Lung microvascular endothelial cell (primary cell): Measurements from ENCODE around the gene TBKBP1. TPM values are rescaled to one million over a fixed set of nuclear protein-coding genes. Genes with fewer than 3 reads are reported as not detected.
"Not testable (repeated sequence)": the region's sequence is repeated elsewhere in the genome, so short reads cannot be mapped to it uniquely, and the experiment has no call there.

Experiments
- DNase-seq, 2 donors: peaks; one replicate each; pipeline versions ENCODE4 v3.0.0 to v3.0.0-alpha.2; 2010; ENCODE audit warnings: low read depth in 2 of 2
- total RNA-seq: library from RNA; depleted of rRNA; stranded (reverse); fragments of >200 nt; gene quantifications from 2 replicates; pipeline ENCODE4 v1.2.1, GENCODE V29; 2014

The TBKBP1 gene
- total RNA-seq, 1 donor from 2014 or later = 5.6 TPM

DNA sequence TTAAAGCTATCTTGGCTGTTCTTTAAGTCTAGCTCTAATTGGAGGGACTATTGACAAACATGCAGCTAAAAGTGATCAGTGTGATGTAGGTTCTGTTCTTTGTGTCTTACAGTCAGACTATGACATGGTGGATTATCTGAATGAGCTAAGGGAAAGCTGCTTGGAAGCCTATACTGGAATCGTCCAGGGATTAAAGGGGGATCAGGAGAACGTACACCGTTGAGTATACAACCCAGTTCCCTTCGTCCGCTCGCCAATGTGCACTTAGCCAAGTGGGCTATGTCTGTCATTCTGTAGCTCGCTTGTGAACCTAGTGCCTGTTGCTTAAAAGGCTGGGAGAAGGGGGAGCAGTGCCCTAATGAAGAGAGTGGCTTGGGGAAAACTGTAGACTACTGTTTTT lies 15.8 kb upstream of the TBKBP1 start:
- no peak for DNase-seq

DNA sequence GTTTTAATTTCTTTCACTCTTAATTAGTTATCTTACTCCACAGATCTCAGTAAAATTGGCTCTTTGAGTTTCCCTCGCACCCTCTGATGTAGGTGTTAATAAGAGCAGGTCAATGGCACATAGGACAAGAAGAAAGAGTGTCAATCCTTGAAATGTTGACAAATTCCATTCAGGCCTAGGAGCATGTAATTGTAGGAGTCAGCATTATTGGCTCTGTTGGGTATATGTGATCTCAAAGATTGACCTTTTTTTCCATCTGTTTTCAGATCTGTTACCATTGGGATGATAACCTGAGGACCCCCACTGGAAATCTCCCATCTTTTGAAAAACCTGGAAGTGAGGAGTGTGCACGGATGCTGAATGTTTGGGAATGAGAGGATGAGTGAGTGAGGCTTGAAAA lies 11.8 kb upstream of the TBKBP1 start:
- no peak for DNase-seq

DNA sequence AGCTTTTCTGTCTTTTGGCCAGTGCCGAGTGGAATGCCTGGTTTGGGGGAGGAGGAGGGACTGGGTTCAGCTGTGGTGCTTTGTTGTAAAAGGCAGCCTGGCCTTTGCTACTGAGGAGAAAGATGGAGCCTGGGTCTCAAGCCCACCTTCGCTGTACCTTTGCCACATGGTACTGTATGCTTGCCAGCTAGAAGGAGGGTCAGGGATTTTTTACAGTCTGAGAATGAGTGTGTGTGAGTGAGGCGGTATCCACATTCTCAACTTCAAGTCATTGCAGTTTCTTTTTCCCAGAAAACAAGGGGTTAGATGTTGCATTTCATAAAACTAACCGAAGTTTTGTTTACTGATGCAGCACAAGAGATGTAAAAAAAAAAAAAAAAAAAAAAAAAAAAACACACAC lies 11.2 kb upstream of the TBKBP1 start:
- DNase-seq = not testable (repeated sequence)

DNA sequence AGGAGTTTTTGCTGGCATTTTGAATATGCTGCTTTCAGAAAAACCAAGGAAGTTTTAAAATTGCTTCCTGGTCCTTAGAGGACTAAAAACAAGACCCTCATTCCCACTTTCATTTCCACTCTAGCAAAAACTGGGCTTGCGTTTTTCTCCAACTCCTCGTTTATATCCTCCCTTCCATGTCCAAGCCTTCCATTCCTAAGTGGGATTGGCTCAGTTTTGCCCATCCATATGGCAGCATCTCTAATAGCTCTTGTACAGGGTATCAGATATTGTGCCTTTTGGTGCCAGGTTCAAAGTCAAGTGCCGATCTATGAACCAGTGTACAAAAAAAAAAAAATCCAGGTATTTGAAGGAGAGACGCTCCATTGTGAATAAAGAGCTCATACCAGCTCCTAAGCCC lies 9.9 kb upstream of the TBKBP1 start:
- no peak for DNase-seq

DNA sequence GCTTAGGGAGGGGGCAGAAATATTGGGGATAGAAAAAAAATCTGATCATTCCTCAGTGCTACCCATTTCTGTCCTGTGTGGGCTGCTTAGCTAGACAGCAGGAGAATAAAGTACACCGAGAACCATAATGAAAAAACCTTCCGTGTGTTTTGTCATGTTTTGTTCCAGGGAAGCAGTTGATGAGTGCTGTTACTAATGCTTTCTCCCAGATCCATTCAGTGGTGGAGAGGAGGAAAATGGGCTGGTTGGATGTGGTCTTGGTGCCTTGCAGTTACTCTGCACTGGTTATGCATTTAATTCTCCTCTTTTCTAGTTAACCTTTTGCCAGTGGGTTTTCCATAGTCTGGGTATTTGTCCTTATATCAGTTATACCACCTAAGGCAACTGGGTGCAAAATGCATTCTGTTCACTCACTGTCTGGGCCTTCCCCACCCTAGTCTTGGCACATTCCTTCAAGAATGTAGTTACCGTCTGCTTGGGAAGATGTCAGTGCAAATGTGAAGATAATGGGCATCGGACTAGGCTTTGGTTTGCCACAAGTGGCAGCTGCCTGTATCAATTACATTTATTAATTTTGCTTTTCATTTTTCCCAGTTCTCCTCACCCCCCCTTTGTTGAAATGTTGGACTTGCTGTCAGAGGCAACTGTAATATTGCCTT lies 9.3 kb upstream of the TBKBP1 start:
- DNase-seq = no peak

DNA sequence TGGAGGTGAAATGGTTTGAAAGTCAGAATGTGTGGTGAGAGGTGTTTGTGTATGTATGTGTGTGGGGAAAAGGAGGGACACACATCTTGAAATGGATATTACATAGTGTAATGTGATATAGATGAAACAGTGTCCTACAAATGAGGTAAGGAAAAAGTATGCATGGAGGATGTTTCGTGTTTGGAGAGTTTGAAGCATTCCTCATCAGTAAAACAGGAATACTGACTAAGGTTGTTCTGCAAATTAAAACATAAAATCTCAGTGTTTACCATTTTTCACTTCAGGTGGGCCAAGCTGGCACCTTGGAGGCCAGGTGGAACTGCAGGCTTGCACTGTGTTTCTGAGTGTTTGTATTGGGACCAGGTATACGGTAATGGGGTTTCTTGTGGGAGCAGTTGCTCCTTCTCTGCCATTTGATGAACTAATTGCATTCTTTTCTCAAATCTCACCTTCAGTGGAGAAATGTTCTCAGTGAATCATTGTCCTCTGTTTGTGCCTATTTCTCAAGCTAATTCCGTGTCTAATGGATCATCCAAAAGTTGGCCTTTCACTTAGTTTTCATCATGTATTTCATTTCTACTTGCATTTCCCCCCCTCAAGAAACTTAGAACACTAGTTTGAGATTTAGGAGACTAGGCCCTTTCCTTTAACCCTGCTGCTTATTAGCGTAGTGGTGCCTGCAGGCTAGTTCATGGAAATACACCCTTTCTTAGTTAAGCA lies 8.2 kb upstream of the TBKBP1 start:
- DNase-seq = no peak

DNA sequence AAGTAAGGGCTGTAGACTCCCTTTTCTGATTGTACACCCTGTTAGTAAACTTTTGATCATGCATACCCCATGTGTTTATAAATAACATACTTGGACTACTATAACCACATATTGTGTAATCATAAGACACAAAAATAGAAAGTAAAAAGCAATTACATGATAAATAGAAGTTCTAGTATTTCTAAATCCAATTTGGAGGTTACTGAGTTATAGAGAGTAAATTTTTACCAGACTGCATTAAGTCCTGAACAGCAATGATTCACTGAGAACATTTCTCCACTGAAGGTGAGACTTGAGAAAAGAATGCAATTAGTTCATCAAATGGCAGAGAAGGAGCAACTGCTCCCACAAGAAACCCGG lies 7.7 kb upstream of the TBKBP1 start:
- DNase-seq = no peak

DNA sequence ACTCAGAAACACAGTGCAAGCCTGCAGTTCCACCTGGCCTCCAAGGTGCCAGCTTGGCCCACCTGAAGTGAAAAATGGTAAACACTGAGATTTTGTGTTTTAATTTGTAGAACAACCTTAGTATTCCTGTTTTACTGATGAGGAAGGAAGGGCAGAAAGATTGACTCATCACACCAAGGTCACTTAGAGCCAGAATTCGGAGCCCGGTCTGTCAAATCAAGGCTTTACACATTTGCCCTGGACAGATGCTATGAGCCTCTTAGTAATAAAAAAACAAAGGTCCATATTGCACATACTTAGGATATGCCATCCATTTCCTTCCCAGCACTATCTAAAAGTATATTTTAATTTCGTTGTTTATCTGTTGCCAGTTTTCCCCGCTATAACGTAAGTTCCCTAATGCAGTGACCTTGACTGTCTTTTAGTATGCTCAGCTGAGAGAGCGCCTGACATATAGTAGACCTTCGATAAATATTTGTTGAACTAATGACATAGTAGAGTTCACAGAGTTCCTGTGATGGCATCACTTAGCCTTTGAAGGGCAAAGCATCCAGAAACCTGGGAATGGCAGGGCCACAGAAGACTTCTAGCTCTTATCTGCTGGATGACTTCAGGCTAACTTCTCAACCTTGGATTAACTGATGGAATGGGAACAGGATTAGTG lies 7.2 kb upstream of the TBKBP1 start:
- DNase-seq = peak; percentile 36 to 59

DNA sequence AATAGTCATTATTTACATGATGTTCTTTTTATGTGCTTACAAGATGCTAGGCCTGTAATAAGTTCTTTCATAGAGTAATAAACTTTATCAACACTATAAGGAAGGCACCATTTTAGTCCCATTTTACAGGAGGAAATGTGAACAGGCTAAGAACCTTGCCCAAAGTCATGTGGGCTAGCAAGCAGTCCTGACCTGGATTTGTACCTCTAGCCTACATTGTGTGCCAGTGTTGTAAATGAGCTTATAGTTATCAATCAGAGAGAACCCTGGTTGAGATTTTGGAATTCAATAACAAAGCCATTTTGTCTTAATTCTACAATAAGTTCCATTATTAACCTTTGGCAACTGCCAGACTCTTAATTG lies 6.7 kb upstream of the TBKBP1 start:
- DNase-seq = no peak

DNA sequence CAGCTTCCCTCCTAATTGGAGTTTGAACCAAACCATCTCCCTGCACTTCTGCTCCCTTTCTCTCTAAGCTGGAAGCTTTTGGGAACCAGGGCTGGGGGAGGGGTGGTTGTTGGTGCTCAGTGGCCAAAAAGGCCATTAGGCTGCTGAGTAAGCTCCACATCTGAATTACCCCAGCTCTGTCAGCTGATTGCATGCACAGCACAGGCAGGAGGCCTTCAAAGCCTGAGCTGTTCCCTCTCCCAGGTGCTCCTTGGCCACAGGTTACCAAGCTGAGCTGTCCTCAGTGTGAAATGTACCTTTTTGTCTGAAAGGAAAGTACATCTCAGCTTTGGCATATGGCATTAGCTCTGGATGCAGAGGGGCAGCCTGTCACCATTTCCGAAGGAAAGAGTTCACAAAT lies 6.2 kb upstream of the TBKBP1 start:
- DNase-seq = no peak

DNA sequence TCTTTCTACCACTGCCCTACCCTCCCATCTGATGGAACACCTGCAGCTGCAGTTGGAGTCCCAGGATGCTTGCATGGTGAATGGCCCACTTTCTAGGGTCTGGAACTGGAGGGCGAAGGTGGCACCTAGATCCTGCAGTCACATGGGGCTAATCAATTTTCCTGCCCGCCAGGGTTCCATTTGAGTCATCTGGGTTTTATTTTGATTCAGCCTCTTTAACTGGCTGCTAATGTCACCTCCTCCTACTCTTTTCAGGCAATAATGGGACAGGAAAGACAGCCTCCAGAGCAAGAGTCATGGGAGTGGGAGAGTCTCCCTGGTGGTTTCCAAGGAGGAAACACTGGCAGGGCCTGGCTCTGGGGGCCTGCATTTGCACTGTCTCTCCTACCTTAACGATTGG lies 3.8 kb upstream of the TBKBP1 start:
- no peak for DNase-seq

DNA sequence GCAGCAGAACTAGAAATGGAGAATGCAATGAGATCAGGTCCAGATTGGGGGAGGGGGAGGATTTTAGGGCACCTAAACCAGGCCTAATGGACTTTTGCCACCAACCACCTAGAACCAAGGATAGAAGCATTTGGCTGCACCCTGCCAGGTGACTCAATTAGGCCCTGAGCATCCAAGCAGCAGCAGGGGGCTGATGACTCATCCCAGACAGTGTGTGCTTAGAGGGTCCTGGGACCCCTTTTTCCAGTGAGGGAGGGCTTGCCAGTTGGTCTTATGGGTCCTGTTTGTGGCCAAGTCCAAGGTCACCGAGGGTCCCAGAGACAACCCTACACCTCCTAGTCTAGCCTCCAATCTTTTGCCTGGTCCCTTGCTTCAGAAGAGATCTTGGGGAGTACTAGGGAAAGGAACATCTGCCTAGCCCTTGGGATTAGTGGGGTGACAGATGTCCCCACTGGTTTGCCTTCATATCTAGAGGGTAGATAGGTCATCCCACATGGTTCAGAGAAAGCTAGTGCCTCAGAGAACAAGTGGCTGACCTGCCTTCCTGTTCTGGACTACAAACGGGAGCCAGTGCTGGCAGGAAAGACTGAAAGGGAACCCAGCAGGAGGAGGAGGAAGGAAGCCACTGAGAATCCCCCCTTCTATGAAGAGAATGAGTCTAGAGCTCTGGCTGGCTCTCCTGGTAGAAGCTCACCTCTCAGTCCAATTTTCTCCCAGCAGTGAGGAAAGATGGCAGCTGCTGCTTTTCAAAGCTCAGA lies 1.6 kb upstream of the TBKBP1 start:
- DNase-seq = peak in 1 of 2 donors; percentile 20

DNA sequence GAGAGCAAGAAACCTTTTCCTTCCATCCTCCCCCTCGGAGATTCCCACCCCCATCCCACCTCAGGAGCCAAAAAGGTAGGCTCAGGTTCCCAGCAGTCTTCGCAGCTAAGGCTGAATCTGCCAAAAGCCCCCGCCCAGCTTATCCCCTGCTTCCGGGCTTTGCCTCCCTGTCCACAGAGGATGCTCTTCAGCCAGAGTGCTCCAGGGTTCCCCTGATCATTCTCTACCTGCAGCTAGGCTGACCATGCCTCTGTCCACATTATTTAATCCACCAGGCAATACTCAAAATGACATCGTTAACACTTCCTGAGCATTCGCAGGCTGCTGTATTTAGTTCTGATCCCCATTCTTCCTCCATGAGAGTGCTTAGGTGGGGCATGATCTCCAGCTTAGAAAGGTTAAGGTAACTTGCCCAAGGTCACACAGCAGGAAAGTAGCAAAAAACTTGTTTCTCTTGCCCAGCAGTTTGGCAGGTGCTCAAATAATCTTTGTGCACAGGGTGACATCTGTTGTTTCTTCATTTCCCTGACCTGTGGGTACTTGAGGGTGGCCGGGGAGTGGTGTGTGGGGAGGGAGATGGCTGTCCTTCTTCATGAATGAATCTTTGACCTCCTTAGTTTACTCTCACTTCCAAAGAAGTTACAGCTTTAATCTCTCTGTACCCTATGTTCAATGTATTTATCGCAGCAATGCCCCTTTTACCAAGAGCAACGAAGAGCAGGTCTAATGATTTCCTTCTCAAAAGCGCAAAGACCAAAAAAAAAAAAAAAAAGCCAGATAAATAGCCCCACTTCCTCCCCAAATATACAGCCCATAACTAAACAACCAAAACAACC lies 848 bp upstream of the TBKBP1 start:
- no peak for DNase-seq

DNA sequence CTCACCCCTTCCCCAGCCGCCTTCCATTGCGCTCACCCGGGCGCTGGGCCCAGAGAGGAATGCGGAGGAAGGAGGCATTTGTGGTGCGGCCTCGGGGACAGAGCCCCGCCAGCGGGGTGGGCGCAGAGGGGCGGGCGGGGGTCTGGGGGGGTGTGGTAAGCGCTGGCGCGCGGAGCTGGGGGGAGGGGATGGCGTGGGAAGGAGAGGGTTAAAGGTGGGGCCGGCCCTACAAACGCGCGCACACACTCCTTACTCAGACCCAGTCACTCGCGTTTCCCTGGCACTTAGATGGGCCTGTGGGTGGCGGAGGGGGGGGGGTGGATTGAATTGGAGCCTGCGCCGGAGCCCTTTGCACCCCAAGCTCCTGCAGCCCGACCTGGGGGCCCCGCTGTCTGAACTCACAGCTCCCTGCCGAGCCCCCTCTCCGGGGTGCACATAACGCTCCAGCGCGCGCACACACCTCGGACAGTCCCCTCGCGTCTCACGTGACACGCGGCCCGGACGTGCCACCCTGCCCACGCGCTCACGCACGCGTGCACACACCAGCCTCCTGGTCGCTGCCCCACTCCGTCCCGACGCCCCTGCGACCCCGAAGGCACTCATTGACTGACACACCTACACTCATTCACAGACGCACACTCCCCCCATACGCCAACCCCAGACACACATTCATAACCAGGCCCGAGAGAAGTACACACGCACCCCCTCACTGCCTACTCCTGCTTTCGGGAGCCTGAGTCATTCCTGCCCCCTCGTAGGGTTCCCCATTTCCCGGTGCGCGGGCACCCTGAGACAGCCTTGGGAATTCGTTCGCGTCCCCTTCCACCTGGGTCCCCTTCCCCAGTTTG lies 844 bp downstream of the TBKBP1 start:
- peak; percentile 52 to 66 for DNase-seq

DNA sequence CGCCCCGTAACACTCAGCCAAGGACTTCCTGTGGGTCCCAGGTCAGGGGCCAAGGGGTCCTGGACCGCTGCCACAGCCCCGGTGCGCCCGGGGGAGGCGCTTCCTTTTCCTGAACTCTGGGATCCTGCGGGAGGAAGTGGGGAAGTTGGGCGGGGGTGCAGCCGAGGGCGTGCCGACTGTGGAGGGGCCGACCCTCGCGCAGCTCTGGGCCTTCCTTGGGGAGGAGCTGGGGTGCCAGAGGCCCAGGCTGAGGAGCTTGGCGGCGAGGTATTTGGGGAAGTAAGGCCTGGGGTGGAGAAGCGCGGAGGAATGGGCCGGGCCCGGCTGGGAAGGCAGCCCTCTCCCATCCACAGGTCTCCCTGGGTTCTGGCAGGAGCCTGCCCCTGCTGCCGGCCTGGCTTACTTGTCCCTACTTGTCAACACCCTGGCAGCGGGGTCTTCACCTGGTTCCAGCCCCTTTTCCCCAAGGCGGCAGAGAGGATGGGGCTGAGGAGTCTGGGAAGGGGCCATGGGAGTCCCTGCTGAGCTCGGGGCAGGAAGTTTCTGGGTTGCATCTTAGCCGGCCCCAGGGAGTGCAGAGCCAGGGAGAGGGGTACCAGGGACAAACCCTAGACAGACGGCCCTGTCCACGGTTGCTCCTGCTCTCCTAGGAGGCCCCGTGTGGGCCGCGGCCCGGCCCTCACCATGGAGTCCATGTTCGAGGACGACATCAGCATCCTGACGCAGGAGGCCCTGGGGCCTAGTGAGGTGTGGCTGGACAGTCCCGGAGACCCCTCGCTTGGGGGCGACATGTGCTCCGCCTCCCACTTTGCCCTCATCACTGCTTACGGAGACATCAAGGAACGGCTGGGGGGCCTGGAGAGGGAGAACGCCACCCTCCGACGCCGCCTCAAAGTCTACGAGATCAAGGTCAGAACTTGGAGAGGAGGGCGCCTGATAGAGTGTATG lies 1.7 kb downstream of the TBKBP1 start:
- peak; percentile 13 to 26 for DNase-seq

DNA sequence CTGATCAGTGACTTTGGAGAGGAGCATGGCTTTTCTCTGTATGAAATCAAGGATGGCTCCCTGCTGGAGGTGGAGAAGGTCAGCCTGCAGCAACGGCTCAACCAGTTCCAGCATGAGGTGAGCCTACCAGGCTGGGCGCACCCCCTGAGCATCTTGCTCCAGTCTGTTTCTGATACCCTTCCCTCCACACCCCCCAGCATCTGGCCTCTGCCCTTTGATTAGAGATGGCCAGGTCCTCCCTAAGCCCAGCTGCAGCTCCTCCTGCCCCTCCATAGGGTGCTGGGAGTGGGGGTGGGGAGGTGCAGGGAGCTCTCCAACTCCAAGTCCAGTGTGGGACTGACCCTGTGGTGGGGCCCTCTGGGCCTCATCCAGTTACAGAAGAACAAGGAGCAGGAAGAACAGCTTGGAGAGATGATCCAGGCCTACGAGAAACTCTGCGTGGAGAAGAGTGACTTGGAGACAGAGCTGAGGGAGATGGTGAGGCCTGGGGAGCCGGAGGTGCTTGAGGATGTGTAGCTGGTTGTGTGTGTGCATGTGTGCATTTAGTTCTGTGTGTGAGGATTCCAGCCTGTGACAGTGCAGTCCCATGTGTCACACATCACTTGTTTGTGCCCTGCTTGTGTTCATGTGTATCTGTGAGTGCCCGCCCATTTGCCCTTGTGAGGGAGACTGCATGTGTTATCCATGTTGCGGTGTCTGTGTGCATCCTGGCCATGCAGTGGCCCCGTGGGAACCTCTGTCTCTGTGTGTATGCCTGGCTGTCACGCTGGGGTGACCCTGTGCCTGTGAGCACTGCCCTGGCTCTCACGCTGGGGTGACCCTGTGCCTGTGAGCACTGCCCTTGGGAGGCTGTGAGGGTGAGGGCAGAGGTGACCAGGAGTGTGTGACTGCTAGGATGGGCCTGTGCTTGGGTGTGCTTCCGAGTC lies 3.0 kb downstream of the TBKBP1 start:
- DNase-seq = no peak

DNA sequence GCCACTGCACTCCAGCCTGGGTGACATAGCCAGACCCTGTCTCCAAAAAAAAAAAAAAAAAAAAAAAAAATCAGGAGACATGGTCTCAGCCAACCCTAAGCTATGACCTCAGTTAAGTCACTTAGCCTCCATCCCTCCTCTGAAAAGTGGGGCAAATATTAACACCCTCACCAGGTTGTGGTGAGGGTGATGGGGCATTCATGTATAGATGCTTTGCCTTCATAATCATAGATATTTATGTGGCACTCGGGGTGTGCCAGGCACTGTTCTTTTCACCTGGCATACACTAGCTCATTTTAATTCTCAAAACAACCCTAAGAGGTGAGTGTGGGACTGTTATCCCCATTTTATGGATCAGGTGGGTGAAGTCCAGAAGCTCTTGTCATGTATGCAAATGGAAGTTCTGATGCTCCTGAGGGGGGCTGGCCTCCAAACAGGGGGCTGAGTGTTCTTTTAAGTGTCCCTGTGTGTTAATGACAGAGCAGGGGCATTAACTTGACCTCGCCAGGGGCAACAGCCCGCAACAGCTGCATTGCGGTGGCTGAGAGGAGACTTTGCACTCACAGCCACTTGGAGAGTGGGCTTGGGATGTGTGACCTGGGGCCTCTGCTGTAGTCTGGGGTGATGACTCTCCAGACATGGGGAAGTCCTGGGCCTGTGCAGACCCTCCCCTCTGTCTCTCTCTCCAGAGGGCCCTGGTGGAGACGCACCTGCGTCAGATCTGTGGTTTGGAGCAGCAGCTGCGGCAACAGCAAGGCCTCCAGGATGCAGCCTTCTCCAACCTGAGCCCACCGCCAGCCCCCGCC lies 4.1 kb downstream of the TBKBP1 start:
- DNase-seq = no peak
